AG09319 (cell line): ENCODE measurements around the gene SLC35F1.

Experiments used
- DNase-seq: peaks from one replicate; pipeline ENCODE4 v3.0.0-alpha.2; 2010; ENCODE audit warnings: low read depth; ENCODE audit errors: extremely low read depth
- TF ChIP-seq, protein P1 (sequence below): IDR thresholded peaks from 2 replicates; pipeline ENCODE4 v1.5.1; 2011; ENCODE audit warnings: low read depth, mild to moderate bottlenecking, inconsistent platforms, low read length, moderate library complexity

Gene SLC35F1

DNA sequence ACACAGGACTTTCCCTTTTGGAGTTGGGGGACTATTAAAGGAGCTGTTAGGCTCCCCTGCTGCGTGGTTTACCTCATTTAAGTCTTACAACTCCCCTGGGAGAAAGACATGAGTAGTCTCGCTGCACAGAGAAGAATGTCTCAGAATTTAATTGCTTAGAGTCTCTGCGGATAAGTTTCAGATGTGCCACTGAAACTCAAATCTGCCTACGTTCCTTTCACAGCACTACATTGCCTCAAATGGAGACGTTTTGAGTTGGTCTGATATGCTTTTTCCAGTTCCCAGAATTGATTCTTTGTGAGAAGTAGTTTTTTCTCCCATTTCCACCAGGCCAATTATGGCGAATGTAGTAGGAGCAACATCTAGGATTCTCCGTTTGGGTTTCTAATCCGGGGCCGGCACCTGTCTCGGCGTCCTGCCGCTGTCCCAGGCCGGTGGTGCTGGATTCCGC is 532 bp upstream of the SLC35F1 start:
- TF ChIP-seq, protein P1, sequence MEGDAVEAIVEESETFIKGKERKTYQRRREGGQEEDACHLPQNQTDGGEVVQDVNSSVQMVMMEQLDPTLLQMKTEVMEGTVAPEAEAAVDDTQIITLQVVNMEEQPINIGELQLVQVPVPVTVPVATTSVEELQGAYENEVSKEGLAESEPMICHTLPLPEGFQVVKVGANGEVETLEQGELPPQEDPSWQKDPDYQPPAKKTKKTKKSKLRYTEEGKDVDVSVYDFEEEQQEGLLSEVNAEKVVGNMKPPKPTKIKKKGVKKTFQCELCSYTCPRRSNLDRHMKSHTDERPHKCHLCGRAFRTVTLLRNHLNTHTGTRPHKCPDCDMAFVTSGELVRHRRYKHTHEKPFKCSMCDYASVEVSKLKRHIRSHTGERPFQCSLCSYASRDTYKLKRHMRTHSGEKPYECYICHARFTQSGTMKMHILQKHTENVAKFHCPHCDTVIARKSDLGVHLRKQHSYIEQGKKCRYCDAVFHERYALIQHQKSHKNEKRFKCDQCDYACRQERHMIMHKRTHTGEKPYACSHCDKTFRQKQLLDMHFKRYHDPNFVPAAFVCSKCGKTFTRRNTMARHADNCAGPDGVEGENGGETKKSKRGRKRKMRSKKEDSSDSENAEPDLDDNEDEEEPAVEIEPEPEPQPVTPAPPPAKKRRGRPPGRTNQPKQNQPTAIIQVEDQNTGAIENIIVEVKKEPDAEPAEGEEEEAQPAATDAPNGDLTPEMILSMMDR, result no peak
- DNase-seq, result no peak

DNA sequence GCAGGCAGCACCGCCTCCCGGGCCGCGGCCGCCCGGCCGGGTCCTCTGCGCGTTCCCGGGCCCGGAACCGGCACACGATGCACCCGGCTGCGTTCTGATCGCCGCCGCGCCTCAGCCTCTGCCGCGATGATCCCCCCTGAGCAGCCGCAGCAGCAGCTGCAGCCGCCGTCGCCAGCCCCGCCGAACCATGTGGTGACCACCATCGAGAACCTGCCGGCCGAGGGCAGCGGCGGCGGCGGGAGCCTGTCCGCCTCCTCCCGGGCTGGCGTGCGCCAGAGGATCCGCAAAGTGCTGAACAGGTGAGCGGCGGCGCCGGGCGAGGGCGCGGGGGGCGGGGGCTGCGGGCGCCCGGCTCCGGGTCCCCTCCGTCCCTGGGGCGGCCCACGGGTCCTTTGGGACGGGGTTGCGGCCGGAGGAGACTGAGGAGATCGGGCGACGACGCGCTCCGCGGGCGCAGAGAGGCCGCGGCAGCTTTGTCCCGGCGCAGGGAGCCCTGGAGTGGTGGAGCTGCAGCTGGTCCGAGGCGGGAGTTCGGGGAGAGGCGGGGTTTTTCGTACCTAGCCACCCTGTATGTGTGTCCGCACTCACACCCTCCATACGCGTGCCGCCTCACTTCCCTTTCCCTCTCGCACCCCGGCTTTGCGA is 659 bp downstream of the SLC35F1 start:
- DNase-seq, result no peak
- TF ChIP-seq, protein P1, result no peak

DNA sequence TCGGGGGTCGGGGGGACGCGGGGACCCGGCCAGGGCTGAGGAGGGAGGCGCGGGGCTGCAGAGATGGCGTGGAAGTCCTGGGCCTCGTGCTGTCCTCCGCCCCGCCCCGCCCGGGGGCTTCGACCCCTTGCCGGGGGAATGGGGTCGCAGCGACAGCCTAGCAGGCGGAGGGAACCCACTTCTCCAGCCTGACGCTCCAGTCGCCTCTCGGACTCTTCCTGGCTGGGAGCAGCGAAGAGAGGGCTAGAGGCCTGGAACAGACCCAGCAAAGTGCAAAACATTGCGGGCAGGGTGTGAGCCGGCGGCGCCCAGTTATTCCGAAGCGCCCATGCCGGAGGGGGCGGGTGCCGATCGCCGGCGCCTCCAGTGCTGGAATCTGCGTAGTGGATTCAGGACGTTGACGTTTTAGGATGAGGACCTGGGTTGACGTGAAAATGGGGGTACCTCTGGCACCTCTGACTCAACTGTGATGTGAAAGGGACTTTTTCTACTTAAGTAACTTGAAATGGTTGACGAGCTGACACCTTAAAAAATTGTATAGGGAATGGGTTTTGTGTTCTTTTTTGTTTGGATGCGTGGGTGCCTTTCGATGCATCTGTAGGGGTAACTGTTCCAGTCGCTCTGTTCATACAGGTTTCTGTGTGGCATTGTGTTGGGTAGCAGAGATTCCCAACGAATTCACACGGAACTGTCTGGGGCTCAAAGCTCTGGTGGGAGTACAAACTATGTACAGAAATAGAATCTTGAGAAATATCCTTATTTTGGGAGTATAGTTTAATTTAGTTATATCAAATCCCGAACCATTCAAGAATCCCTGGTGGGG is 1.4 kb downstream of the SLC35F1 start:
- TF ChIP-seq, protein P1, result no peak
- DNase-seq, result no peak

DNA sequence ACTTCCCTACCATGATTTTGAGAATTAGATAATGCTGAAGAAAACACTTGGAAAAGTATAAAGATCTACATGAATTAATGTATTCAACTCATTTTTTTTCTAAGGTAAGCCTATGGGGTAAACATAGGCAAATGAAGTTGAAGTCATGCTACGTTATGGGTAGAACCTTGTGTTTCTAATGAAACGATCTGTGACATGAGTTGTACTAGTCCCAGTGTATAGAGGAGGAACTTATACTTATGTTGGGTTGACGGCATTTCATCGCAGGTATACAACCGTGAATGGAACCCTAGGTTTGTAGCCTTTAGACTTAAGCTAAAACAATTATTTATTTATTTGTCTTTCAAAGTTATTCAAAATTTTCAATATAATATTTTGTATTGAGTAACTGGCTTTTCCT is 2.6 kb downstream of the SLC35F1 start:
- DNase-seq, result no peak
- TF ChIP-seq, protein P1, result no peak

DNA sequence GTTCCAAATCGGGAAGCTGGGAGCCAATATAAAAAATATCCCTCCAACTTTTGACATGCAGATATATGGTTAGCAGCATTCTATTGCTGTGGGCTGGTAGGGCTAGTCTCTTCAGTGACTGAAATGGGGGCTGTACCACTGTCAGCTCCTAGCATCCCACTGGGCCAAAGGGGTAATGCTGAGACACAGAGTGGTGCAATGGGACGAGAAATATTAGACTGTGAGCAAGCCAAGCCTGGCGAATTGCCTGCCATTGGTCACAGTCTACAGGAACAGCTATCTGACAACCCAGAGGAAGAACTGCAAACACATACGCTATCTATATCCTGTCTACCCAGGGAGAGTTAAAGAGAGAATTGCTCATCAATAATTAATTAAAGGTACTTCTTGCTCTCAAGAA is 3.5 kb downstream of the SLC35F1 start:
- TF ChIP-seq, protein P1, result no peak
- no peak for DNase-seq

DNA sequence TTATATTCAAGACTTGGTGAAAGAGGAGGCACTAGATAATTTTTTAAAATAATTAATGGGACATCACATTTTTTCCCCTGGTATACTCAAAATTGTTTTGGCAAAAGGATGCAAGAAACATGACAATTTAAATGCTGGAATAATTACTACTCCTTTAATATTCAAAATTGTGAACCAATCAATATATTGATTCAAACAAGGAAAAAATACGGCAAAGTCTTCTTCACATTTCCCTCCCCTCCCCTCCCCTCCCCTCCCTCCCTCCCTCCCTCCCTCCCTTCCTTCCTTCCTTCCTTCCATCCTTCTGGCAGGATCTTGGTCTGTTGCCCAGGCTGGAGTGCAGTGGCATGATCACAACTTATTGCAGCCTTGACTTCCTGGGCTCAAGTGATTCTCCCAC is 4.1 kb downstream of the SLC35F1 start:
- TF ChIP-seq, protein P1, result no peak
- DNase-seq, result no peak

DNA sequence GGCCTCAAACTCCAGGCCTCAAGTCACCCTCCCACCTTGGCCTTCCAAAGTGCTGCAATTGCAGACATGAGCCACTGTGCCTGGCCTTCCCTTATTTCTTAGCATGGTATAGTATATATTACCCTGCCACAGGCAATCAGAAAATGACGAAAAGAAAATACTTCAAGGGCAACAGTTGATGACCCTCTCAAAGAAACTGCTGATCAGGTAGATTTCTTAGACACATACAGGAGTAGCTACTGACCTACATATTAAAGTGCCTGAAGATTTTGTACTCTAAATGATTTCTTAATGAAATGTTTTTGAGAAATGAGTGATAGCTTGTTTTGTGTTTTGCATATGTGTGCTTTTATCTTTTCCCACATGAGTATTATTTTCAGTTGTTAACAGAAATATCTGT is 4.6 kb downstream of the SLC35F1 start:
- TF ChIP-seq, protein P1, result no peak
- no peak for DNase-seq
